GM19395 (cell line): ENCODE results near the gene ACOT7.
"Not testable (repeated sequence)": the region's sequence is repeated elsewhere in the genome, so short reads cannot be mapped to it uniquely, and the experiment has no call there.

Experiments
- ATAC-seq: cut with Tn5 transposase; IDR thresholded peaks from one replicate; pipeline ENCODE4 v1.9.1; 2021; ENCODE audit warnings: mild to moderate bottlenecking, moderate library complexity; ENCODE audit not compliant: unreplicated experiment

The ACOT7 gene

DNA sequence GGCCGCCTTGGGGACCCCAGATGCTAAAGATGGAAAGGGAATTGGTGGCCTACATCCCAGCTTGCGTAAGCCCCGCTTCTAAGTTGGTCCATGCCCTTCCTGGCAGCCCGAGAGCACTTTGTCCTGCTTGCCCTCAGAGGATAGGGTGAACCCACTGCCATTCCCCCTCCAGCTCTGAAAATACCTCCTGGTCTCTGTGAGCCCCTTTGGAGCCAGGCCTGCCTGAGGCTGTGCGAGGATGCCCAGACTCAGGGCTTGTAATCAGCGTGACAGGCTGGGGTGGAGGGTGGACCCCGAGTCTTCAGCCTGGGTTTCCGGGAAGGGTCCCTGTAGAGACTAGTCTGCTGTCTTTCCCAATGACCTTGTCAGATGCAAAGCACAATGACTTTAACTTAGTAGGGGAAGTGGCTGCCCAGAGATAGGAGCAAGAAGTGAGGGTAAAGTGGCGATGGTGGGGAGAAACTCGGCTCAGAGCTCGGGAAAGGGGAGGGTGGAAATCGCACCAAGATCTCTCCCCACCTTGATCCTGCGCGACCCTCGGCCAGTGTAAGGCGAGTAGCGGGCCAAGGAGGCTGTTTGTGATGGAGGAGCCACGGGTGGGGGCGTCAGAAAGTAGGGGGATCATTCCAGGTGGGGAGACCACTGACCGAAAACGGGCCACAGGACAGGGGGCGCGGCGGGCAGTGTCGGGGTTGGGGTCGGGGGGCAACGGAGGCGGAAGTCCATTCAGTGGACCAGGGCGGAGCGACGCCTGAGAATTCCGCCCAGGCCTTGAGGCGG, 152.3 kb downstream of the ACOT7 start:
- no peak for ATAC-seq

DNA sequence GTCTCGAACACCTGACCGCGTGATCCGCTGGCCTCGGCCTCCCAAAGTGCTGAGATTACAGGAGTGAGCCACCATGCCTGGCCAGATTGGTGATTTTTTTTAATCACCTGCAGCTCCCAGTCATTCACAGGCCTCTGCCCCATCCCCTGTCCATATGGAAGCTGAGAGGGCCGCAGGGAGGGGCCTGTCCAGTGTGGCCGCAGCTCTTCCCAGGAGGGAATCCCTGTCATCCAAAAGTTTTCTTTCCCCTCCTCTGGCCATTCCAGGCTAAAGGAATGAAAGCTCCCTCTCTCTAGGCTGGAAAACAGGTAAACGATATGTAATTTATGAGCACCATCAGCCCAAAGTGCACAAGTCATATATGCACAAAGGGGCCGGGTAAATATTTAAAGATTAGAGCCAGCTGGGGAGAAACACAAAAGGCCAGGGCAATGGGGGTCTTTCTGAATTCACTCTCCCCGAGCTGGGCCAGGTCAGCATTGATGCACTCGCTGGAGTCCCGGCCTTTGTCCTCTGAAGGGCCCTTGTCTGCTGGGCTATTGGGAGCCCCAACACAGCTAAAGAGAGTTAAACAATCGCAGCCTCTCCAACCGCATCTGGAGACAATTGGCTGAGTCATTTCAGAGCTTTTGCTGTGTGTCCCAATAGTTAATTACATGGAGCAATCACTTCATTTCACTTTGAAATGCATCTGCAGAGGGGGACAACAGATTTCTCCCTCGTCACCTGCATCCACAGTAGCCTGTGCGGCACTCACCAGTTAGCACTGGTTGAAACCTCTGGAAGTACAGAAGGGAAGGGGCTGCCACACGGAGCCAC, 153.4 kb downstream of the ACOT7 start:
- no peak for ATAC-seq

DNA sequence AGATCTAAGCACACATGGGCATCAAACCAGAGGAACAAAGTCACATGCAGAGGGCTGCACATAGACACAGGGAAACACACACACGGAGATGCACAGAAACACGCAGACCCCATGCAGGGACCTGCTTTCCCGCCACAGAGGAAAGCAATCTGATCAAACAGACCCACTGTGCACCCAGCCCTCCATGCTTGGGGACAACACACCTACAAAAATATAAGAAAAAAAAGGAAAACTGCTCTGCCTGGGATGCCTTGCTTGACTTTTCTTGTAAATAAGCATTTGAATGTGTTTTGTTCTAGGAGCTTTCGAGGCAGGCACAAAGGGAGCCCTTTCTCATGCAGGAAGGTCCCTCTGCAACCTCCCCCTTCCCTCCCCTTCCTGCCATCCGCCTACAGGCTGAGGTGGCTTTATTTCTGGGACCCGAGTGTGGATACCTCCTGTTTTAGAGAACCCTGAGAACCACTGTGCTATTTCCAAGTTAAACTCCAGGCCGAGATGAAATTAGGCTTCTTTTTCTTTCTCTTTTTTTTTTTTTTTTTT, 154.3 kb downstream of the ACOT7 start:
- ATAC-seq = no peak

DNA sequence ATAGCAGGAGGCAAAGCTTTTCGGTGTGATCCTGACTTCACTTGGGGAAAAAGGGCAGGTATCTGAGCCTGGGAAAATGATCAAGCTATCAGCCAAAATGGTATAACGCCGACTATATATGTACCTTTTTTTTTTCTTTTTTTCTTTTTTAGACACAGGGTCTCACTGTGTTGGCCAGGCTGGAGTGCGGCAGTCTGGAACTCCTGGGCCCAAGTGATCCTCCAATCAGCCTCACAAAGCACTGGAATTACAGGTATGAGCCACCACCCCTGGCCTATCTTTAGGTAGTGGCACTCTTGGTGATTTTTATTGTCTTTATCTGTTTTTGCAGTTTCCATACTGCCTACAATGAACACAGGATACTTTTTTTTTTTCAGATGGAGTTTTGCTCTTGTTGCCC, 156.5 kb downstream of the ACOT7 start:
- ATAC-seq = no peak

DNA sequence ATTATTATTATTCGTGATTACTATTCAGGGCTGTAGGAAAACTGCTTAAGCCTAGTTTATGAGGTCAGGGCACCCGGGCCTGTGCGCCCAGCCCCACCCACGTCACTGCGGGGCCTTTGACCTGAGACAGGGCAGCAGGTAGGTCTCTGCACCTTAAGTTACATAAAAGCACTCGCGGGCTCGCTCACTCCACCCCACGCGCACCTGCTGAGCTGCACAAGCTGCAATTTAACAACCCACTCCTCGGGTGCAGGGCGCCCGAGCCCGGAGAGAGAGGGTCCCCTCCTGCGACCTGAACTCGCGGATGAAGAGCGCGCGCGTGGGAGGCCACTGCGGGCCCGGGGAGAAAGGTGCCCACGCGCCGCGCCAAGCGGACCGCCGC, 158.3 kb downstream of the ACOT7 start:
- ATAC-seq = peak; percentile 36

DNA sequence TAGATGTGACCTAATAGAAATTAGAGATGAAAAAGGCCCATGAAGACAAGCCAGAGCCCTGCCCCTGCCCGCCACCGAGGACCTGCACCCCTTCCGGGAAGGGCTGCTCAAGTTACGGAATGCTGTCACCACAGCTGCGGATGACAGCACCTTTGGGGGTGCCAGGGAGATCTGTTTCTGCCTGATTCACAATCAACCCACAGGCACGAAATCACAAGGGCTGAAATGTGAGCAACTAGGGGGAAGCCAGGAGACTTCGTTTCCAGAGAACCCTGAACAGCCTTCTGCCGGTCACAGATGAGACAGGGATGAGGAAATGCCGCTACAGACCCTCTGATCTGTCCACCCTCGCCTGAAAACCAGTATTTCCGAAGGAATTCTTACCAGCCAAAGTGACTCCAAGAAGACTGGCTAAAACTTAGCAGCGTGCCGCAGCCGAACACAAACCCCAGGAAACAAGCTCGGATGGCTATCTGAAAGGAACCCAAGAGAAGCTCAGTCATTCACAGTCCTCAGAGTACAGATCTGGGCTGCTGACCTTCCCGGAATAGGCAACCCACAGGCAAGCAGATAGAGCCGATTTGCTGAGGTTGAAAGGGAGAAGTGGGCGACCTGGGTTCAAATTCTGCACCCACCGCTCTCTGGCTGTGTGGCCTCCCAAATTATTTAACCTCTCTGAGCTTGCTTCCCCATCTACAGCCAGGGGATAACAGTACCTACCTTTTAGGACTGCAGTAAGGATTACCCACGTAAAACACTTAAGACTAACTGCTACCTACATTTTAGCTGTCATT, 158.9 kb downstream of the ACOT7 start:
- no peak for ATAC-seq

DNA sequence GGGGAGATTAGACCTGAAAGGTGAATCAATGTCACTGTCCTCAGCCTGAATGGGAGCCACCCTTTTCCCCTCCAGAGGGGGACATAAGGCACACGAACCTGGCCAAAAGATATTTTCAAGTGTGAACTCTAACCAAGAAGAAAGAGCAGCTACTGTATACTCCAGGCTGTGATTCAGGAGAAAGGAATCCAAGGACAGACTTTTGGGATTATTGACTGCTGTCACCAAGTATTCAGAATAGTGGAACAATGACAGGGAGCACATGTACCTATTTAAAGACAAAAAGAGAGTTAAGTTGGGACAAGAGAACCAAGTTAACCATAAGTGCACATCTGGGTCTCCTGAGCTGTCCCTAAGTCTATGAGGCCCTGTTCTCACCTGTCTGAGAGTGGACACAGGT, 160.2 kb downstream of the ACOT7 start:
- no peak for ATAC-seq

DNA sequence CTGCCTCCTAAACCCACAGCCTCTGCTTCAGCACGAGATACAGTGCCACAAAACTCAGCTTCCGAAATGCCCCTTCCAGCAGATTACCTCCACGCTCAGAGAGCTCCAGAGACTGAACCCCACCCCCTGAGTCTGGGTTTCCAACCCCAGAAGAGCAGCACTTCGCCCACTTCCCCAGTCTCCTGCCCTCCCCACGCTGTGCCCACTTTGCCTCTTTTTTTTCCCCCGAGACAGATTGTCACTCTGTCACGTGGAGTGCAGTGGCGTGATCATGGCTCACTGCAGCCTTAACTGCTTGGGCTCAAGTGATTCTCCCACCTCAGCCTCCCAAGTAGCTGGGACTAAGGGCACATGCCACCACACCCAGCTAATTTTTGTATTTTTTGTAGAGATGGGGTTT, 167.9 kb downstream of the ACOT7 start:
- ATAC-seq = no peak

DNA sequence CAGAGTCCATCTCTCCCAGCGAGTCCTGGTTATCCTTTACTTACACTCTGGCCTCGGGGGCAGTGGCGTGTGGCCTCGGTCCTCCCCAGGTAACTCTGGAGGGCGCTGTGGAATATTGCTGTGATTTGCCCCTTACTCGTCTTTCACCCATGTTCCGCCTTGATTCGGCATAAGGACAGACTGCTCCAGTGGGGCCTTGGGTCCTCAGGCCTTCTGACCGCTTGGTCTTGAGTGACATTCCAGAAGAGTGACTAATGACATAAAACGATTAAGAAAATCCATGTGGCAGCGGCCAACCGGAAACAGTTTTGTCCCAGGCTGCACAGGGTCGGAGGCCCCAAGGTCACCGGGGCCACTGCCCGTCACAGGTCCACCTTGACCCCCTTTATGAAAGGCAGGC, 168.8 kb downstream of the ACOT7 start:
- ATAC-seq = no peak

DNA sequence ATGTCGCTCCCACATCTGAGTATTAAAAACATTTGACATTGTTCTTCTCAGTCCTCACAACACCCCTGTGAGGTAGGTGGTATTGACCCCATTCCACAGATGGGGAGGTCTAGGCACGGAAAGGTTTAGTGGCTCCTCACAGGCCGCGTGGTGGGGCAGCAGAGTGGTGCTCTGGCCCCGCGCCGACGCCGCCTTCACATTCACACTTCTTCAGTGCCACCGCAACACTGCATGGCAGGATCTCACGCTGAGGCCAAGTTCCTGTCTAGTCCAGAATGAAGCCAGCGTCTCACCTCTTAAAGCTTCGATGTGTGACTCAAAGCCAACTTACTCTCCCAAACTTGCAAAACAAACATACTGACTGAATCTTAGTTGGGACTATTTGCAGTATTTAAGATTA, 169.9 kb downstream of the ACOT7 start:
- no peak for ATAC-seq

DNA sequence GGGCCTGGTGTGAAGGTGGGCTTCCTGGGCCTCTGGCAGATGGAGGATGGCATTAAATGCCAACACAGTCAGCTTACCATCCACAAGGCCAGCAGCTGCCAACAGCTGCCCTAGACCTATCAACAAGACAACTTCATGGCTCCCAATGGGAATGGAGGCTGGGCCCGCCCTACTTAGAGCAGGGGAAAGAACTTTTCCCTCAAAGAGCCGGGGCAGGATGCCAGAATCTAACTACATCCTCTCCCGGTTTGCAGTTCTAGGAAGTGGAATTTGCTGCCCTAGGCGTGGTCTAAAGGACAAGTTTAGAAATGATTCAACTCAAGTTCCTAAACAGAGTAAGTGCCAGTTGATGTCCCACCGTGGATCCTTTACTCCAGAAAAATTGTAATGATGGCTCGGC, 170.9 kb downstream of the ACOT7 start:
- ATAC-seq = no peak

DNA sequence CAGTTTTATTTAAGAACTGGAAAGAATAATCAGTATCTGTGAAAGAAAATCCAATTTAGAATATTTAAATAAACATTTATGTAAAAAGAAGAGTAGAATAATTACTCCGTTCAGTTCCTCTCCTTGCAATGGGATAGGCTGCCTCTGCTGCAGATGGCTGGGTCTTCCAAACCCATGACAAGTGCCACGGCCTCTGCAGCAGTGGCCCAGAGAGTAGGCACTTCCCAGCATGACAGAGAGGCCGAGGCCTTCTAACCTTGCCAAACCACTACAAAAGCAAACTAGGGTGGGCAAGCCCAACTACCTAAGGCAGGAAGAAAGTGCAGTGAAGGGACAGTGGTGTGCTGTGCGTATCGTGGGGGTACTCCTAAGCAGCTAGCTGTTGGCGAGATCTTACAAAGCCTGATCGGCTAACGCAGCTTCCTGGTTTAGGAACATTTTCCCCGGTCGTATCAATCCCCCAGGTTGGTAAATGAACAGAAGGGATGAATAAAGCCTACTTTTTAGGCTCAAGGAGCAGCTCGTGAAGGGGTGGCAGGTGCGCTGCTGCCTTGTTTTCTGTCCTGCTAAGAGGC, 172.3 kb downstream of the ACOT7 start:
- no peak for ATAC-seq

DNA sequence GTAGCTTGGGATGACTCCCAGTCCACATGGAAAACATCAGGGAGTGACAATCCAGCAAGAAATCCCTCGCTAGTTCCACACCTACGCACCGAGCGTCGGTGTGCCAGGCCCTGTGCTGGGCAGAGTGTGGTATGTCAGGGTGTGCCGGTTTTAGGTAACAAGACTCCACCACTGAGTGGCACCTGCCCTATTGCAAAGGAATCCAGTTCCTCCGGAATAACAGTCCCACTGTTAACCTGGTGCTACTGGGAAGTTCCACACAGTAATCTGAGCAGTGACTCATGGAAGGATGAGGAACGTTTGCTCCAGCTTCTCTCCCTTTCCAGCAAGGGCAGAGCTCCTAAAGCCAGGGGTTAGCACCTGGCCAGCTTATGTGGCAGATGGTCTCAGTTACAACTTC, 173.3 kb downstream of the ACOT7 start:
- no peak for ATAC-seq

DNA sequence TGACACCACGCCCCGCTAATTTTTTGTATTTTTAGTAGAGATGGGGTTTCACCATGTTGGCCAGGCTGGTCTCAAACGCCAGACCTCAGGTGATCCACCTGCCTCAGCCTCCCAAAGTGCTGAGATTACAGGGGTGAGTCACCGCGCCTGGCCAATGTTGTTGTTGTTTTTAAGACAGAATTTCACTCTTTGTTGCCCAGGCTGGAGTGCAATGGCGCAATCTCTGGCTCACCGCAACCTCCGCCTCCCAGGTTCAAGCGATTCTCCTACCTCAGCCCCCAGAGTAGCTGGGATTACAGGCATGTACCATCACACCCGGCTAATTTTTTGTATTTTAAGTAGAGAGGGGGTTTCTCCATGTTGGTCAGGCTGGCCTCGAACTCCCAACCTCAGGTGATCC, 173.9 kb downstream of the ACOT7 start:
- not testable (repeated sequence) for ATAC-seq

DNA sequence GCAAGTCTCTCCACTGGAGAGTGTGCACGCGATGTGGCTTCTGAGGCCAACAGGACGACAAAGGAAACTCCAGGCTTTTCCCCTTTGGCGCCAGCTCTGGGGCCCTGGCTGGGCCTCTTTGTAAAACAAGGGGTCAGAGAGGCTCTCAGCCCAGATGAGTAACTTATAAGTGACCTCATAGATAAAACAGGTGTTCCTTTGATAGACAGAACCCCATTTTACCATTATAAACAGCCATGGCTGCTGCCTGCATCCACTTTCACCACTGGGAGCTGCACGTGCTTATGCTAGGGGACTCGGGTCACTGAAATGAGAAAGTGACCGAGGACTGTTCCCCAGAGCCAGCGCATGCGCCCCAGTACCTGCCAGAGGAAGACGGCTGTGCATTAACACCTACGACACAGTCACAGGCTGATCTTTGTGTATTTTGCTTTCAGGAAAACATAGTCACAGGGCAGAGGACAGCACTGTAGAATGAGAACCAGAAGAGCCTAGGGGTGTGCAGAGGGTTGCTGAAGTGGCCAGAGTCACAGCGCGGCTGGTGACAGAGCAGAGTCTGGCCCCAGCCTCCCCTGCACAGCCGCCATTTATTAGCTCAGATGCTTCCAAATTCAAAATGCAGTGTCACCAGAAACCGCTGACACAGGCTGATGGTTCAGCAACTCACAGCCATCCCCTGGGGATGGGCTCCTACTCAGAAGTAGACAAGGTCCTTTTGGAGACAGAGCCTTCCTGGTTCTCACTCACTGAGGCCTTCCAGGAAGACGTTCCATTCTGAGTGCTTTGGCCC, 175.0 kb downstream of the ACOT7 start:
- no peak for ATAC-seq
